ENCODE results near the gene FXYD7. TPM values are rescaled to one million over a fixed set of nuclear protein-coding genes. Genes with fewer than 3 reads are reported as not detected.

FXYD7 gene, protein sequence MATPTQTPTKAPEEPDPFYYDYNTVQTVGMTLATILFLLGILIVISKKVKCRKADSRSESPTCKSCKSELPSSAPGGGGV
- total RNA-seq (0.94 TPM), polyA plus RNA-seq (ENCODE audit: insufficient read depth, low read depth, low replicate concordance) (not detected)
- long read RNA-seq, donor 1, partial matches to known transcripts = 0 of 2 reads
- long read RNA-seq, donor 1, other reads (novel, unspliced or antisense) = 0 of 2 reads
- long read RNA-seq, donor 2 = 0 reads
- long read RNA-seq, donor 3, partial matches to known transcripts = 0 of 1 reads
- long read RNA-seq, donor 3, other reads (novel, unspliced or antisense) = 0 of 1 reads
- long read RNA-seq, donor 4 = 0 reads
- long read RNA-seq, donor 5 = 0 reads
- long read RNA-seq, donor 6, partial matches to known transcripts = 0 of 1 reads
- long read RNA-seq, donor 6, other reads (novel, unspliced or antisense) = 0 of 1 reads
- long read RNA-seq, donor 7 = 0 reads
- long read RNA-seq, donor 8 = 0 reads
- long read RNA-seq, donor 9 = 0 reads
- long read RNA-seq, donor 10 = 0 reads

DNA sequence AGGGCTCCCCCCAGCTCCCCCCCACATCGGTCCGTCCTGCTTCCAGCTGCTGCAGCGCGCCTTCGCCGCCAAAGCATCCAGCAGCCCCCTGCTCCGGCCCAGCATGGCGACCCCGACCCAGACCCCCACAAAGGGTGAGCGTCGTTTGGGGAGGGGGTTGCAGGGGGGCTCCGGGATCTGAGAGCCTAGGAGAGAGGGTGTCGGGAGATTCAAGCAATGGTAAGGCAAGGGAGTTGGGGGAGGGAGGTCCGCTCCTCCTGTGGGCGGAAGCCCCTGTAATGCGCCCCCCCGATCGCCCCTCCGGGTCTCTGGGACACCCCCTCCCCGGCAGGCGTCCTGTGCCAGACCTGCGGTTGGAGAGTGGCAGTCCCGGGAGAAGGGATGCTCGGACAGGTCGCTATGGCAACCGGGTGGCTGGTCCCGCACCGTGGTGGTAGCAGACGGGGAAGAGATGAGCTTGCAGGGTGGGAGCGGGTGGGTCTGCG, at the start of gene FXYD7:
FXYD7 (plus strand) TSS at position 25 of the 485 bp plus-strand sequence; CDS start at position 104, 79 bp downstream.
- TF ChIP-seq, protein P1, sequence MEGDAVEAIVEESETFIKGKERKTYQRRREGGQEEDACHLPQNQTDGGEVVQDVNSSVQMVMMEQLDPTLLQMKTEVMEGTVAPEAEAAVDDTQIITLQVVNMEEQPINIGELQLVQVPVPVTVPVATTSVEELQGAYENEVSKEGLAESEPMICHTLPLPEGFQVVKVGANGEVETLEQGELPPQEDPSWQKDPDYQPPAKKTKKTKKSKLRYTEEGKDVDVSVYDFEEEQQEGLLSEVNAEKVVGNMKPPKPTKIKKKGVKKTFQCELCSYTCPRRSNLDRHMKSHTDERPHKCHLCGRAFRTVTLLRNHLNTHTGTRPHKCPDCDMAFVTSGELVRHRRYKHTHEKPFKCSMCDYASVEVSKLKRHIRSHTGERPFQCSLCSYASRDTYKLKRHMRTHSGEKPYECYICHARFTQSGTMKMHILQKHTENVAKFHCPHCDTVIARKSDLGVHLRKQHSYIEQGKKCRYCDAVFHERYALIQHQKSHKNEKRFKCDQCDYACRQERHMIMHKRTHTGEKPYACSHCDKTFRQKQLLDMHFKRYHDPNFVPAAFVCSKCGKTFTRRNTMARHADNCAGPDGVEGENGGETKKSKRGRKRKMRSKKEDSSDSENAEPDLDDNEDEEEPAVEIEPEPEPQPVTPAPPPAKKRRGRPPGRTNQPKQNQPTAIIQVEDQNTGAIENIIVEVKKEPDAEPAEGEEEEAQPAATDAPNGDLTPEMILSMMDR (IDR thresholded peaks at IDR 0.05; ENCODE audit: borderline replicate concordance, extremely low read depth, insufficient read depth) = no peak
- peaks cover 4% of the 10 kb centered on the region for H3K27me3 ChIP-seq (ENCODE audit: control insufficient read depth, insufficient read depth, low read length)
- H3K9me3 ChIP-seq (ENCODE audit: control insufficient read depth in 2 of 3, insufficient read depth in 1 of 3, low read length in 3 of 3) = no peaks in the 10 kb centered on the region
- H3K4me3 ChIP-seq (ENCODE audit: low read length in 3 of 3) = no peak within 1 kb of the TSS
- intact Hi-C loops (cut with DNase I) = no loop called here
- no peaks in the 10 kb centered on the region for H3K36me3 ChIP-seq (ENCODE audit: control insufficient read depth in 2 of 3, insufficient read depth in 3 of 3, low read length in 3 of 3)
- no peak within 1 kb of the TSS for H3K27ac ChIP-seq (ENCODE audit: low read depth in 2 of 2, low read length in 2 of 2)
- DNase-seq = peak in 2 of 5 donors; percentile 83 to 88
- peaks cover 0 to 10% (median 2%) of the 10 kb centered on the region in 3 donors for H3K4me1 ChIP-seq (ENCODE audit: control insufficient read depth in 2 of 3, insufficient read depth in 2 of 3, low read depth in 1 of 3, low read length in 3 of 3)
- FAIRE-seq = no peak
- H3K9ac ChIP-seq (ENCODE audit: low read length in 3 of 3) = no peak within 1 kb of the TSS

DNA sequence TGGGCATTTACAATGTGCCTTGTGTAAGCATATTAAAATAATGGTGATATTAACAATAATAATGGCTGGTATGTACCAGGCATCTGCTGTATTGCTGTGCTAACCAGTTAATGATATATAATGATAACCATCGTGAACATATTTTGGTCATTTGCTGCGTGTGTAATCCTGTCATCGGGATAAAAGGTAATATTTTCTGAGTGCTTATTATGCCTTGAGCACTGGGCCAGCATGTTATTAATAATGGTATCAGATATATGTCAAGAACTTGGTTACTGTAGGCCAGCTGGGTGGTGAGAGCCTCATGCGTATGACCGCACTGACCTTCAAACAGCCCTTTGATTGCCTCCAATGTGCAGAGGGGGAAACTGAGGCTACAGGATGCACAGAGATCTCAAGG, 49.6 kb upstream of the FXYD7 start:
- Histone ChIP-seq H3K9me3 (ENCODE audit: control insufficient read depth in 2 of 3, insufficient read depth in 1 of 3, low read length in 3 of 3) (no peaks in the 10 kb centered on the region), H3K36me3 (ENCODE audit: control insufficient read depth in 2 of 3, insufficient read depth in 3 of 3, low read length in 3 of 3) (no peaks in the 10 kb centered on the region), H3K4me1 (ENCODE audit: control insufficient read depth in 2 of 3, insufficient read depth in 2 of 3, low read depth in 1 of 3, low read length in 3 of 3) (no peaks in the 10 kb centered on the region), H3K27ac (ENCODE audit: low read depth in 2 of 2, low read length in 2 of 2) (no peak overlapping the region), H3K9ac (ENCODE audit: low read length in 3 of 3) (no peak overlapping the region), H3K27me3 (ENCODE audit: control insufficient read depth, insufficient read depth, low read length) (no peaks in the 10 kb centered on the region), H3K4me3 (ENCODE audit: low read length in 3 of 3) (no peak overlapping the region)
- intact Hi-C loops (cut with DNase I) = no loop called here
- TF ChIP-seq, protein P1 (IDR thresholded peaks at IDR 0.05; ENCODE audit: borderline replicate concordance, extremely low read depth, insufficient read depth) = no peak
- FAIRE-seq = no peak
- no peak for DNase-seq

DNA sequence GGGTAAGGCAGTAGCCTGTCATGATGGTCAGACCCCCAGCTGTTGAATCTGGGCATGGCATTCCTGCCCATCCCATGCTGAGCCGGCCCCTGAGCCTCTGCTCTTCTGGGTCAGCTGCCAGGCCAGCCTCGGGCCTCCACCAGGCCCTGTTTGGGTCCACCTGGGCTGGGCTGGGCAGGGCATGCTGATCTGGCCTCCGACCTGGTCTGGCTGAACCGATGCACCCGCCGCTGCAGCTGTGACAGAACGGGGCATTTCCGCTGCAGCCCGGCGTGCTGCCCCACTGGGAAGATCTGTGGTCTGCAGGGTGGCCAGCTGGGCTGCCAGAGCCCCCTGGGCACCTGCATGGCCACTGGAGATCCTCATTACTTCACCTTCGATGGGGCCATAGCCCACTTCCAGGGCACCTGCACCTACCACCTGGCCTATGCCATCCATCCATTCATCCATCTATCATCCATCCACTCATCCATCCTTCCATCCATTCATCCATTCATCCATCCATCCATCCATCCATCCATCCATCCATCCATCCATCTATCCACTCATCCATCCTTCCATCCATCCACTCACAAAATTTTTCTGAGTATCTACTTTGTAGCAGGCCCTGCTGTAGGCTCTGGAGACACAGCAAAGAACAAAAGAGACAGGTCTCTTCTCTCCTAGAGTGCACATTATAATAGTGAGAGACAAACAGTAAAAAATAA, 49.0 kb upstream of the FXYD7 start:
- no peak for DNase-seq
- no peak overlapping the region for H3K4me3 ChIP-seq (ENCODE audit: low read length in 3 of 3)

More for the DNA sequence above, 49.0 kb upstream of the FXYD7 start:
- Histone ChIP-seq H3K9me3 (ENCODE audit: control insufficient read depth in 2 of 3, insufficient read depth in 1 of 3, low read length in 3 of 3) (no peaks in the 10 kb centered on the region), H3K9ac (ENCODE audit: low read length in 3 of 3) (no peak overlapping the region), H3K36me3 (ENCODE audit: control insufficient read depth in 2 of 3, insufficient read depth in 3 of 3, low read length in 3 of 3) (no peaks in the 10 kb centered on the region), H3K4me1 (ENCODE audit: control insufficient read depth in 2 of 3, insufficient read depth in 2 of 3, low read depth in 1 of 3, low read length in 3 of 3) (no peaks in the 10 kb centered on the region), H3K27me3 (ENCODE audit: control insufficient read depth, insufficient read depth, low read length) (no peaks in the 10 kb centered on the region), H3K27ac (ENCODE audit: low read depth in 2 of 2, low read length in 2 of 2) (no peak overlapping the region)
- TF ChIP-seq, protein P1 (IDR thresholded peaks at IDR 0.05; ENCODE audit: borderline replicate concordance, extremely low read depth, insufficient read depth) = no peak
- intact Hi-C loops (cut with DNase I) = no loop called here
- no peak for FAIRE-seq

All from kidney (tissue), 22 donors.